K562 (cell line): ENCODE data around the gene ITGA7. TPM values are rescaled to one million over a fixed set of nuclear protein-coding genes. Genes with fewer than 3 reads are reported as not detected.

Source experiments
- MEIS2 ChIP-seq: fragments of 450-650 bp; IDR thresholded peaks from 2 replicates; pipeline ENCODE4 v1.6.1; 2014; ENCODE audit warnings: mild to moderate bottlenecking; ENCODE audit not compliant: partially characterized antibody
- NFRKB ChIP-seq: fragments of 450-650 bp; IDR thresholded peaks from 2 replicates; pipeline ENCODE4 v1.6.1; 2016; ENCODE audit warnings: low read depth
- RBM39 ChIP-seq: fragments of 200-400 bp; formaldehyde crosslinking; optimal IDR thresholded peaks from 2 replicates; pipeline ENCODE3; 2018; ENCODE audit warnings: low read depth, low read length
- TGIF2 ChIP-seq: sonication (generic); formaldehyde crosslinking; IDR thresholded peaks from 2 replicates; pipeline ENCODE4 v1.8.1; 2022; ENCODE audit warnings: mild to moderate bottlenecking, missing genetic modification reagents, moderate library complexity
- ZC3H4 ChIP-seq: sonication (generic); formaldehyde crosslinking; IDR thresholded peaks from 2 replicates; pipeline ENCODE4 v1.9.0; 2021; ENCODE audit warnings: missing genetic modification reagents, borderline replicate concordance
- ZNF12 ChIP-seq: sonication (generic); formaldehyde crosslinking; IDR thresholded peaks from 2 replicates; pipeline ENCODE4 v1.4.0; 2020; ENCODE audit warnings: mild to moderate bottlenecking, missing genetic modification reagents
- ZNF778 ChIP-seq: fragments of 450-650 bp; formaldehyde crosslinking; IDR thresholded peaks from 2 replicates; pipeline ENCODE4 v1.4.0; 2020; ENCODE audit warnings: mild to moderate bottlenecking, moderate library complexity
- polyA plus RNA-seq, 8 experiments: library from polyadenylated mRNA; depleted of rRNA in 4 of 8; stranded (reverse) in 5 of 8; unstranded in 3 of 8; fragments of >200 nt; fragmentation: Nextera tagmentation in 2 of 8; fragmentation: Illumina TruSeq in 1 of 8; extraction: Ambion mirVana in 2 of 8; extraction: Trizol in 1 of 8; gene quantifications; 2 replicates each; pipeline versions ENCODE4 v1.2.1 to v1.2.3, GENCODE V29; 2011 to 2014; ENCODE audit warnings: inconsistent platforms in 1 of 8, missing spikeins in 1 of 8
- total RNA-seq, 7 experiments: library from RNA; depleted of rRNA in 6 of 7; stranded (reverse); fragments of >200 nt in 6 of 7; fragmentation: Illumina TruSeq in 2 of 7; extraction: Trizol in 2 of 7; gene quantifications; 2 replicates each; pipeline versions ENCODE4 v1.2.1 to v1.2.3, GENCODE V29; 2011 to 2021; ENCODE audit warnings: low replicate concordance in 1 of 7
- TF ChIP-seq, protein P1 (sequence below): fragments of 250-450 bp; sonication (Bioruptor Pico); IDR thresholded peaks from 2 replicates; pipeline ENCODE4 v1.4.0; 2020
- TF ChIP-seq, protein P2 (sequence below): fragments of 250-450 bp; sonication (Bioruptor Pico); IDR thresholded peaks from 2 replicates; pipeline ENCODE4 v1.5.0; 2020; ENCODE audit warnings: mild to moderate bottlenecking

ITGA7 gene
- total and polyA plus RNA-seq, 9 of the 15 experiments (the other 6 are each of a cell fraction or from before 2014, with no cell fraction given), result 0.11 to 2.3 (median 0.56) TPM; not detected in 1

DNA sequence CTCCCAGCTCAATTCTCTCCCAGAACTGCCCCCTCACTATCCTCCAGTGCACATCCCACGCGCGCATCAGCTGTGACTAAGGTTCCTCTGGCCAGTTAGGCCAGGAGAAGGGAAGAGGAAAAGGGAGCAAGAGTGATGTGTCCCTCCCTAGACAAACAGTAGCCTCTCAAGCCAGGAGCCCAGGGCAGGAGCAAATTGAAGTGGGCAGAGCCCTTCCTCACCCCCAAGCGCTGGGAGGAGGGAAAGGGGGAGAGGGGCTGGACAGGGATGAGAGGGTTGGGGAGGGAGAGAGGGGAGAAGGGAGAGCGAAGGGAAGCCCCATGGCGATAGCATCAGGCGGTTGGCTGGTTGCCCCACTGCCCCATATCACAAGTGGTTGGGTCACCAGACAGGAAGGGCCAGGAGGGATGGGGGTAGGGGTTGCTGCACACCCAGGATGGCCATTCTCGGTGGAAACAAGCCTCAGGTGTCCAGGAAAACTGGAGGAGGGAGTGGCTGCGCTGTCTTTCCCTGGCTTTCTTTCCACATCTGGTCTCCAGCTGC is 20.0 kb upstream of the ITGA7 start (continued):
- TF ChIP-seq ZNF778 (CRISPR knock-in tag) (no peak), RBM39 (no peak), NFRKB (no peak), MEIS2 (no peak), TGIF2 (CRISPR knock-in tag) (no peak), ZNF12 (CRISPR knock-in tag) (no peak), ZC3H4 (CRISPR knock-in tag) (no peak; the same call in 1 of the 2 replicates)
- TF ChIP-seq, protein P1, sequence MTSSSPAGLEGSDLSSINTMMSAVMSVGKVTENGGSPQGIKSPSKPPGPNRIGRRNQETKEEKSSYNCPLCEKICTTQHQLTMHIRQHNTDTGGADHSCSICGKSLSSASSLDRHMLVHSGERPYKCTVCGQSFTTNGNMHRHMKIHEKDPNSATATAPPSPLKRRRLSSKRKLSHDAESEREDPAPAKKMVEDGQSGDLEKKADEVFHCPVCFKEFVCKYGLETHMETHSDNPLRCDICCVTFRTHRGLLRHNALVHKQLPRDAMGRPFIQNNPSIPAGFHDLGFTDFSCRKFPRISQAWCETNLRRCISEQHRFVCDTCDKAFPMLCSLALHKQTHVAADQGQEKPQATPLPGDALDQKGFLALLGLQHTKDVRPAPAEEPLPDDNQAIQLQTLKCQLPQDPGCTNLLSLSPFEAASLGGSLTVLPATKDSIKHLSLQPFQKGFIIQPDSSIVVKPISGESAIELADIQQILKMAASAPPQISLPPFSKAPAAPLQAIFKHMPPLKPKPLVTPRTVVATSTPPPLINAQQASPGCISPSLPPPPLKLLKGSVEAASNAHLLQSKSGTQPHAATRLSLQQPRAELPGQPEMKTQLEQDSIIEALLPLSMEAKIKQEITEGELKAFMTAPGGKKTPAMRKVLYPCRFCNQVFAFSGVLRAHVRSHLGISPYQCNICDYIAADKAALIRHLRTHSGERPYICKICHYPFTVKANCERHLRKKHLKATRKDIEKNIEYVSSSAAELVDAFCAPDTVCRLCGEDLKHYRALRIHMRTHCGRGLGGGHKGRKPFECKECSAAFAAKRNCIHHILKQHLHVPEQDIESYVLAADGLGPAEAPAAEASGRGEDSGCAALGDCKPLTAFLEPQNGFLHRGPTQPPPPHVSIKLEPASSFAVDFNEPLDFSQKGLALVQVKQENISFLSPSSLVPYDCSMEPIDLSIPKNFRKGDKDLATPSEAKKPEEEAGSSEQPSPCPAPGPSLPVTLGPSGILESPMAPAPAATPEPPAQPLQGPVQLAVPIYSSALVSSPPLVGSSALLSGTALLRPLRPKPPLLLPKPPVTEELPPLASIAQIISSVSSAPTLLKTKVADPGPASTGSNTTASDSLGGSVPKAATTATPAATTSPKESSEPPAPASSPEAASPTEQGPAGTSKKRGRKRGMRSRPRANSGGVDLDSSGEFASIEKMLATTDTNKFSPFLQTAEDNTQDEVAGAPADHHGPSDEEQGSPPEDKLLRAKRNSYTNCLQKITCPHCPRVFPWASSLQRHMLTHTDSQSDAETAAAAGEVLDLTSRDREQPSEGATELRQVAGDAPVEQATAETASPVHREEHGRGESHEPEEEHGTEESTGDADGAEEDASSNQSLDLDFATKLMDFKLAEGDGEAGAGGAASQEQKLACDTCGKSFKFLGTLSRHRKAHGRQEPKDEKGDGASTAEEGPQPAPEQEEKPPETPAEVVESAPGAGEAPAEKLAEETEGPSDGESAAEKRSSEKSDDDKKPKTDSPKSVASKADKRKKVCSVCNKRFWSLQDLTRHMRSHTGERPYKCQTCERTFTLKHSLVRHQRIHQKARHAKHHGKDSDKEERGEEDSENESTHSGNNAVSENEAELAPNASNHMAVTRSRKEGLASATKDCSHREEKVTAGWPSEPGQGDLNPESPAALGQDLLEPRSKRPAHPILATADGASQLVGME, result no peak
- TF ChIP-seq, protein P2, sequence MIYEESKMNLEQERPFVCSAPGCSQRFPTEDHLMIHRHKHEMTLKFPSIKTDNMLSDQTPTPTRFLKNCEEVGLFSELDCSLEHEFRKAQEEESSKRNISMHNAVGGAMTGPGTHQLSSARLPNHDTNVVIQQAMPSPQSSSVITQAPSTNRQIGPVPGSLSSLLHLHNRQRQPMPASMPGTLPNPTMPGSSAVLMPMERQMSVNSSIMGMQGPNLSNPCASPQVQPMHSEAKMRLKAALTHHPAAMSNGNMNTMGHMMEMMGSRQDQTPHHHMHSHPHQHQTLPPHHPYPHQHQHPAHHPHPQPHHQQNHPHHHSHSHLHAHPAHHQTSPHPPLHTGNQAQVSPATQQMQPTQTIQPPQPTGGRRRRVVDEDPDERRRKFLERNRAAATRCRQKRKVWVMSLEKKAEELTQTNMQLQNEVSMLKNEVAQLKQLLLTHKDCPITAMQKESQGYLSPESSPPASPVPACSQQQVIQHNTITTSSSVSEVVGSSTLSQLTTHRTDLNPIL, result no peak
